ENCODE data around the gene COMP.

Gene COMP

DNA sequence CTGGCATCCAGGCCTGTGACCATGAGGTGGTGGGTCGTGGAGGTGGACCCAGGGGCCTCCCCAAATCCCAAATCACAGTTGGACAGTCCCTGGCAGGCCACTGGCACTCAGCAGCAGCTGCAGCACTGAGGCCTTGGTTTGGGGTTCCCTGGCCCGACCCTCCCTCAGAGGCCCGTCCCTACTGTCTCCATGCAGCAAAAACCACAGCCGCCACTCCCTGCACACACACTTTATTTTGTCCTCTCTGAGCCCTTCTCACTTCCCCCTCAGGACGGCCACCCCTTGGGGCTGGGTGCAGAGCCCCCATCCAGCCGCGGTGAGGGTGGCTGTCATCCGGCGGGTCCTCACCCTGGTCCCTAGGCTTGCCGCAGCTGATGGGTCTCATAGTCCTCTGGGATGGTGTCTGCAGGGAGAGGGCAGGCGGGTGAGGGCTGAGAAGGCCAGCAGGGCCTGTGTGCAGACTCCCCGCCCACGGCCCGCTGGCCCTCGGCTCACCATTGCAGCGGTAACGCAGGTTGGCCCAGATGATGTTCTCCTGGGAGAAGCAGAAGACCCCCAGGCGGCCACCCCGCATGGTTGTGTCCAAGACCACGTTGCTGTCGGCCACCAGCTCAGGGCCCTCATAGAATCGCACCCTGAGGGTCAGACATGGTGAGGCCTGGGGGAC lies 8.4 kb downstream of the COMP start:
- no peak for DNase-seq

DNA sequence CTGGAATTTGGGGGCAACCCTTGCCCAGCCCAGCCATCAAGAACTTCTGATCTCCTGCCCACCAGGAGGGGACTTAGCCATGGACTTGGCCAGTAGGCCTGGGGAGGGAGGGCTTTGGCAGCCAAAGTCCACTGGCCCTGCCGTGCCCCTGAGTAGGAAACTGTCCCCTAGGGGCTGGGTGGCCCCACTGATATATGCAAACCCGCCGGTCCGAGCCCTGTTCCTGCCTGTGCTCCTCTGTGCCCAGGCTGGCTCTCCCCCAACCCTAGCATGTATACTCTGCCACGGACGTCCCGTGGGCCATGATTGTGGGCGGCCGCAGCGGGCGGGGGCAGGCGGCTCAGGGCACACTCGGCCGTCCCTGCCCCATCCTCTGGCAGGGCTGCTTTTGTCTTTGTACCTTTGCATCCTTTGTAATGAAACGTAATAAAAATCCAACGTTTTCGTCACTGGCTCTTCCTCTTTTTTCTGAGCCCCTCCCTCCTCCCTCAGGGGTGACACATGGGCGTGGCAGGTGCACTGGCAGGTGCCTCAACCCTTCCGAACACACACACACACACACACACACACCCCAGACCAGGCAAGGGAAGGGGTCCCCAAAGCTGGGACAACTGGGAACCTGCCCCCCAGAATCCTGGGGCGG lies 9.1 kb downstream of the COMP start:
- DNase-seq = no peak

DNA sequence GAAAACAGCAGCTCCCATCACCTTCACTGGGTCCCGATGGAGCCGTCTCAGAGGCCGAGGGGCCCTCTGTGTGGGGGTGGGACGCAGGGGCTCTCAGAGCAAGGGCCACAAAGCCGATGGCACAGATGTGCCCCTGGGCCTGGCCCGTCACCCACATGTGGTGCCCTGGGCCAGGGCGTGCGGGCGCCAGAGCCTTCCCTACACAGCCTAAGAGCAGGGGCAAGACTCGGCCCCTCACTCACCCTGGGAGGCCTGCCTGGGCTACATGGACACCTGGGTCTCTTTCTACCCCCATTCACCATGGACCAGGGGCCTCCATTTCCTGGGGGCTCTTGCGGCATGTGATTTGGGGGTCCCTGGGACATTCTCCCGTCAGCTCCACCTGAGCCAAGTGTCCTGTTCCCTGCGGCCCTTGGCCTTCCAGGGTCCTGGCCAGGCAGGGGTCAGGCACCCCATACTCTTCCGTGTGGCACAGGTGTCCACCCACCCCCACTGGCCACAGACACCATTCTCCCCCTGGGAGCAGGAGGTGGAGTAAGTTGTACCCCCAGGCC lies 10.0 kb downstream of the COMP start:
- no peak for DNase-seq

DNA sequence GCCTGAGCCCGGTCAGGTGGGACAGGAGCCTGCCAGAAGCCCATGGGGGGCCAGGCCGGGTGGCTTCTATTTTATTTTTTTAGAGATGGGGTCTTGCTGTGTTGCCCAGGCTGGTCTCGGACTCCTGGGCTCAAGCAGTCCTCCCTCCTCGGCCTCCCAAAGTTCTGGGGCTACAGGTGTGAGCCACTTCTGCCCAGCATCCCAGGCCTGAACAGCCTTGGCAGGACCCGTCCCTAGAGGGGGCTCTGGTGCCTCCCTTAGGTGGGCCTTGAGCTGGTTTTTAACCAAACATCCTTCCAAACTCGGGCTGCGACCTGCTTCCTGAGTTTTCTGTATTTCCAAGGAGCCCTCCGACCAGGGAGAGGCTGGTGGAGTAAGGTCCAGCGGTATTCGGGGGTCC lies 10.5 kb downstream of the COMP start:
- DNase-seq = no peak

DNA sequence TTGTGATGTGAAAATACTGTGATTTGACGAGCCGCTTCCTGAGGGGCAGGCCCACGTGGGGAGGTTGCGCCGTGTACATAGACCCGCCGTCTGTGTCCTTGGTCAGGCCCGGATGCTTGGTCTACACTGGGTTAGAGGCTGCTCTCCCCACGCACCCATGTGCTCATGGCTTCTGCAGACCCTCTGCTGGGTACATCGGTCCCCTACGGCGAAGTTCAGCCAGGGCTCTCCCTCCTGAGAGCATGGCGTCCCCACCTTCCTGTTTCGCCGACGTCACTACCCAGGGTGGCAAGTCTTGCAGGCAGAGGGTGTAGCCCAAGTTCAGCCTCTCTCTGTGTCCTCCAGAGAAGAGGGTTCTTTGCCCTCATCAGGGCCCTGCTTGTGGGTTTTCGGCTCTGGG lies 11.0 kb downstream of the COMP start:
- no peak for DNase-seq

DNA sequence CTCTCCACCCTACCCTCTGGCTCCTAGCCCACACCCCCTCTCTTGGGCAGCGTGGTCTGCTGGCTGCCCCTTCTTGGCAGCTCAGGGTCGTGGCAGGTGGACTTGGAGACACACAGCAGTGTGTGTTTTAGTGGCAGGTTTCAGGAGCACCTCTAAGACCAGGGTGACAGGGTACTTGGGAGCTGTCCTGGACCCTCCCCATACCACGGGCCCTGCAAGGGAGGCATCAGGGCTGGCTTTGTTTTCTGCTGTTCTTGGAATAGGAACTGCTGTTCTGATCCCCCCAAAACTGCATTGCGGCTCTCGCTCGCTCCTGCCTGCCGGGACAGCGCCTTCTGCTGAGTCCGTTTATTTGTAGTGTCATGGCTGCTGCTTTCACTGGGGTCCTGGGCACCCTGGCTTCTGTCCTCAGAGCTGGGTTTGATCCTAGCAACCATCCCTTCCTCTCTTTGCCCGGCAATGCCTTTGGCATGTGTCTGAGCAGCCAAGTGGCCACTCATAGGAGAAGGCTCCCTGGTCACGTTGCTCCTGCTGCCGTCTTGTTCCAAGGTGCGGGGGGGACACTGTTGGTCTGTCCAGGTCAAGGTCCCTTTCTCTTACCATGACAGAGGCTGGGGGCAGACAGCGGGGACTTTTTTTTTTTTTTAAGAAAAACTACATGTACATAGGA lies 12.1 kb downstream of the COMP start:
- DNase-seq = no peak

DNA sequence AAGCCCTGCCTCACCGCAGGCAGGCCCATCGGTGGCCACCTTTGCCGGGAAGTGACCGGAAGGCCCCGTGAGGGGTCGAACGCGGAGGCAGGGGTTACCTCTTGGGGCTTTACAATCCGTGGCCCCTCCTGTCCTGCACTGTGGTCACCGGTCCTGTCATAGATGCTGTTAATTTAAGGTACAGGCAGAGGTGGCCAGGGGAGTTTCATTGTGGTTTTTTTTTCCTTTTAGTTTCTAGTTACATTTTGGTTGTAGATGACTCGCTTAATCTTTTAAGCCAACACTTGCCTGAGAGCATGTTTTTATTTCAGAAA lies 13.1 kb downstream of the COMP start:
- no peak for DNase-seq

DNA sequence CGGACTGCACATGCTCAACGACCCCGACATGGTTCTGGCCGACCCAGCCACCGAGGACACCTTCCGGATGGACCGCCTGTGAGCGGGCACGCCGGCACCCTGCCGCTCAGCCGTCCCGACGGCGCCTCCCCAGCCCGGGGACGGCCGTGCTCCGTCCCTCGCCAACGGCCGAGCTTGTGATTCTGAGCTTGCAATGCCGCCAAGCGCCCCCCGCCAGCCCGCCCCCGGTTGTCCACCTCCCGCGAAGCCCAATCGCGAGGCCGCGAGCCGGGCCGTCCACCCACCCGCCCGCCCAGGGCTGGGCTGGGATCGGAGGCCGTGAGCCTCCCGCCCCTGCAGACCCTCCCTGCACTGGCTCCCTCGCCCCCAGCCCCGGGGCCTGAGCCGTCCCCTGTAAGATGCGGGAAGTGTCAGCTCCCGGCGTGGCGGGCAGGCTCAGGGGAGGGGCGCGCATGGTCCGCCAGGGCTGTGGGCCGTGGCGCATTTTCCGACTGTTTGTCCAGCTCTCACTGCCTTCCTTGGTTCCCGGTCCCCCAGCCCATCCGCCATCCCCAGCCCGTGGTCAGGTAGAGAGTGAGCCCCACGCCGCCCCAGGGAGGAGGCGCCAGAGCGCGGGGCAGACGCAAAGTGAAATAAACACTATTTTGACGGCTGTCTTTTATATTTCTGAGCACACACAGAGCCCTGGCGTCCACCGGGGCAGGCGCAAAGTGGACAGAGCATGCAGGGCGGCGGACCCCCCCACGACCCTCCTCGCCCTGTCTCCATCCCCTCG lies 13.6 kb downstream of the COMP start:
- DNase-seq = no peak

DNA sequence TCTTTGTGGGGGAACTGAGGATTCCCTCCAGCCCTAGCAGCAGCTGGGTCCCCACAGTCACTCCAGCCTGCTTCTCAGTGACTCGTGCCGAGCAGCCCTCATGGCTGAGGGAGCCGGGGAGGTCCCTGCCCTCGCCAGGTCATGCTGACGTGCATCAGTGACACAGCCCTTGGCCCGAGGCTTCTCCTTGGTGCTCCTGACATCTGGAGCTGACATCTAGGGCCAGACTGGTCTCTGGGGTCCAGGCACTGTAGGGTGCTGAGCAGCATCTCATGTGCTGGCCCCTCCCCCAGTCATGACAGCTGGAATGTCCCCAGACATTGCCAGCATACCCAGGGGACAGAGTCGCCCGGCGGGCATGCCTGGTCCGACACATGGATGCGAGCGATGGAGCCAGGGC lies 14.4 kb downstream of the COMP start:
- DNase-seq = no peak

DNA sequence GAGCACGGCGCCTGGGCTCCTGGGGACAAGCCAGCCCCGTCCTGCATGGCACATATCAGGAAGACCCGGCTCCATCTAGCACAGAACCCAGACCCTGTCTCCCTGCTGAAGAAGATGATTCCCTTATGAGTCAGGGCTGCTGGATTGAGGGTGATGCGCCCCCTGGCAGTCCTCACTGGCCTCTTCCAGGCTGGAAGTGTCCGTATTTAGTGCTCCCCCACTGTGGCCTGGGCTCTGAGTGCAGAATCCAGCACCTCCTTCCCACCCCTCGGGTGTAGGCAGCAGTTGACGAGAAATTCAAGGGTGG lies 14.9 kb downstream of the COMP start:
- DNase-seq = no peak

DNA sequence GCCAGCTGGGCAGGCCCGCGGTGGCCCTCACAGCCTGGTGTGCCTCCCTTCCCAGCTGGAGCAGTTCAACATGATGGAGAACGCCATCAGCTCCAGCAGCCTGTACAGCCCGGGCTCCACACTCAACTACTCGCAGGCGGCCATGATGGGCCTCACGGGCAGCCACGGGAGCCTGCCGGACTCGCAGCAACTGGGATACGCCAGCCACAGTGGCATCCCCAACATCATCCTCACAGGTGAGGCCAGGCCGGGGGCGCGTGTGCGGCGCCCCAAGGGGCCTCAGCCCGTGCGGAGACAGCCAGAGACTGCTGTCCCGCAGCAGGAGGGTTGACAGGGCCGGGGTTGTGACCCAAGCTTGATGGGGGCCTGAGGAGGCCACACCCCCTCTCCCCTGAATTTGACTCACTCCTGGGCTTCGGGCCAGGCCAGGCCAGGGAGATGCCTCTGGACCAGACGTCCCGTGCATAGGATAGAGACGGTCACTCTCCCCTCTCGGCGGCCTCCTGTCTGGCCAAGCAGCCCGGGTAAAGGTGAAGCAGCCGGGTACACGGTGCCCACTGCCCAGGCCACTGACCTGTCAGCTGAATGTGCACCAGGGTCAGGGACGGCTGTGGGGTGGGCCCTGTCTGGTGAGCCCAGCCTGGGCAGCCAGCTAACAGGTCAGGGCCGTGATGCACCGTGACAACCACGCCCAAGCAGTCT lies 15.4 kb downstream of the COMP start:
- no peak for DNase-seq

DNA sequence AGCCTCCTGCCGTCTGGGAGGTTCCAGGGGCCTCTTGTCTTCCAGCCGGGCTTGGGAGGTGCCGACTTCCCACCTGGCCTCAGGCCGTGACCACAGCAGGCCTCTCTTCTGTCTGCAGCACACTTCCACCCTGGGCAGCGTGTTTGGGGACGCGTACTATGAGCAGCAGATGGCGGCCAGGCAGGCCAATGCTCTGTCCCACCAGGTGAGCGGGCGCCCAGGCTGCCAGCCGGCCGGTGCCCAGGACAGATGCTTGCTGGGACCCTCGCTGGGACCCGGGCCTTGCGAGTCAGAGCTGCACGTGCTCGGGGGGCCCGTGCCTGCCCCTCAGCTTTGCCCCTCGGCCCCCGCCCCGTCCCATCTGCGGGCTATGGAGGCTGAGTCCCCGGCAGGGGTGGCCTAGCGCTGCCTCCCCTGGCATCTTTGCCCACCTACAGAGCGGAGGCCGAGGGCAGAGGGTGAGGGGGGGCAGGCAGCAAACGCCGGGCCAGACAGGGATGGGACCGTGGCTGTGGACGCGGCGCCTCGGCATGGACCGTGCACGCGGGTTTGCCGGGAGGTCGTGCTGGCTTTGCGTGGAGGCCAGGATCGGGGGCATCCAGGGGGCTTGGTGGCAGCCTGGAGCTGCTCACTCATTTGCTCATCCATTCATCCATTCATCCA lies 16.2 kb downstream of the COMP start:
- DNase-seq = no peak

DNA sequence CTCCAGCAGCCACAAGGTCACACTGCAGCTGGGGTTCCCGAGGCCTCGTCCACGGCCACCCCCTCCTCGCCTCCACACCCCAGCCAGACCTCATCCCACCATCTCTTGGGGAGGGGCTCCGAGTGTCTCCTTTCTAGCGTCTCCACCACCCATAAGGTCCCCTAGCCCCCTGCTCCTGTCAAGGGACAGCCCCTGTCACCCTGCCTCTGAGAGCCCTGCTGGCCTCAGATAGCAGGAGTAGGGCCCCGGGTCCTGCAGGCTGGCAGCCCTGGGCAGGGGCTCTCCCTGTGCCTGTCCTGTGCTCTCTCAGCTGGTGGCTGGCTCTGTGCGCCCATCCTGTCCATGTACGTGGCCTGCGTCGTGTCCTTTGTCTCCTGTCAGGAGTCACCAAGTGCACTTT lies 17.0 kb downstream of the COMP start:
- no peak for DNase-seq

DNA sequence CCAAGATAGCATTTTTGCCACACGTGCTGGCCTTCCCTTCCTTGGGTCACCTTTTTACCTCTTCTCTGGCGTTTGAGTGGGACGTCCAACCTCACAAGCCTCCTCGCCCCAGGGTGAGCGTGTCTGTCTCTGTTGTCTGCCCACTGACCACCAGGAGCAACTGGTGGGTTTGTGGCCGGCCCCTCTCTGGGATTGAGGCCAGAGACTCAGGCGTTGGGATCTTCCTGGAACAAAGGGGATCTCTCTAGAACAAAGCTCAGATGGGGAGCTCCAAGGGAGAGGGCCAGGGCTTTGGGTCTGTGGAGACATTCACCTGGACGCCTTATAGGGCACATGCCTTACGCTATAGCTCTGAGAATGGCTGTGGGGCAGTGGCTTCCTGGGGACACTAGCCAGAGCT lies 17.4 kb downstream of the COMP start:
- no peak for DNase-seq

DNA sequence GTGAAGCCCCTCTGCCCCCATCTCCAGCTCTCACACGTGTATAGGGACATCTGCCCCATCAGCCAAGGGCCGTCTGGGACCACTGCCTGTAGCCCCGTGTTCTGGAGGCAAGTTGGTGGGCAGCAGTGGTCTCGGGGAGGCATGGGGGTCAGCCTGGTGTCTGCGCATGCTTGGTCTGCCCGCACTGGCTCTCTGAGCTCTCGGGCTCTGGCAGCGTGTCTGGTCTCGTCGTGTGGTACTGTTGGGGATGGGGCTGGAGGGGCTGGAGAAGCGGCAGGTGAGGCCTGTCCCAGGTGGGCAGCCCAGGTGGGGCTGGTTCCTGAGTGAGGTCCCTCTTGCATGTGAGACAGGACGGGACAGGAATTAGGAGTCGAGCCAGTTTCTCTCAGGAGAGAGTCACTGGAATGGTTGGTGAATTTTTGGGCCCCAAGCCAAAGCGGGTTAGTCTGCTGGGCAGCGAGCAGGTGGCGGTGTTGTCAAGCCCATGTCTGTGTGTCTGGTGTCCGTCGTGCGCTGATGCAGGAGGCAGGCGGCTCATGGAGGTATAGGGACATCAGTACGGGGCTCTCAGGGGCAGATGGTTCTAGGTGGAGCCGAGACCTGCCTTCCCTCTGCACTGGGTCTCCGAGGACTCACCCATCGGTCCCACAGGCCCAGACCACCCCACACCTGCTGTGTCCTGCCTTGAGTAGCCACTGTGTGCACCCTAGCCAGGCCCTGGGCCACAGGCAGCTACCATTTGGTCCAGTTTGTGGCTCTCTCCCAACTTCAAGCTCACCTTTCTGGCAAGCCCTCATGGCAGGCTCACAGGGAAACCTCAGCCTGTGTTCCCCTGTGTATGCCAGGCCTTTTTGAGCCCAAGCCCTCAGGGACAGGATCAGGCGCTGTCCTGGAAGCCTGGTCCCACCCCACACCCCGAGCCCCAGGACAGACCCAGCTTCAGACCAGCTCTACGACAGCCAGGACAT lies 18.2 kb downstream of the COMP start:
- no peak for DNase-seq

DNA sequence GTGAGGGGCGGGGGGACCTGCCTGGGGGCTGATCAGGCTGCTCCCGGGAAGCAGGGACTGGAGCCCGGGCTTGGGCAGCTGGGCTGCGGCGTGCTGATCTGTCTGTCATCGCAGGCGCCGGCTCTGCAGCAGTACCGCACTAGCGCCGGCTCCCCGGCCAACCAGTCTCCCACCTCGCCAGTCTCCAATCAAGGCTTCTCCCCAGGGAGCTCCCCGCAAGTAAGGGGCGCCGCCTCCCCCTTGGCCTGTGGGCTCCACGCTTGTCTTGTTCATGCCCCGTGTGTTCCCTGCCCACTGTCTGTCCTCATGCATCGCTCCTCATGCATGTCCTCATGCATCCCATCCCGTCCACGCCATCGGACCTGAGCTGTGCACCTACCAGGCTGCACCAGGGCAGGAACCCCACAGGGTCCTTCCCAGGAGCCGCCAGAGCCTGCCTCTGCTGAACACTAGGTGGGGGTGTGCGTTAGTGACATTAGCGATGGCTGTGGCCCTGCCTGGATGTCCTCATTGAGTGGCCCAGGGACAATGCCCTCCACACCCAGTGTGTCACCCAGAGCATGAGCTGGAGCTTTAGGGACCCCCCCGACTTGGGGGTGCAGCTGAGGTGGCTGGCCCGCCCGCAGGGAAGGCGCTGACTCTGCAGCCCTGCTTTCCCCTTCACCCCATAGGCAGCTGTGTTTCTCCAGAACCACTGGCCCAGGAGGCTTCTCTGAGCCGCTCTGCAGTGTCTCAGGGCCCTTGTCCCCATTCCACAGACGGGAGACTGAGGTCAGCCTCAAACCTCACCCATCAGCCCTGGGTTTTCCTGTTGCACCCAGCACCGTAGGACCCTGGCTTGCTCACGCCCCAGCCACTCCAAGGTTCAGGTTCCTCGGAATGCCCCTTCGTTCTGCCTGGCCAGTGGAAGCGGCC lies 19.5 kb downstream of the COMP start:
- DNase-seq = no peak

DNA sequence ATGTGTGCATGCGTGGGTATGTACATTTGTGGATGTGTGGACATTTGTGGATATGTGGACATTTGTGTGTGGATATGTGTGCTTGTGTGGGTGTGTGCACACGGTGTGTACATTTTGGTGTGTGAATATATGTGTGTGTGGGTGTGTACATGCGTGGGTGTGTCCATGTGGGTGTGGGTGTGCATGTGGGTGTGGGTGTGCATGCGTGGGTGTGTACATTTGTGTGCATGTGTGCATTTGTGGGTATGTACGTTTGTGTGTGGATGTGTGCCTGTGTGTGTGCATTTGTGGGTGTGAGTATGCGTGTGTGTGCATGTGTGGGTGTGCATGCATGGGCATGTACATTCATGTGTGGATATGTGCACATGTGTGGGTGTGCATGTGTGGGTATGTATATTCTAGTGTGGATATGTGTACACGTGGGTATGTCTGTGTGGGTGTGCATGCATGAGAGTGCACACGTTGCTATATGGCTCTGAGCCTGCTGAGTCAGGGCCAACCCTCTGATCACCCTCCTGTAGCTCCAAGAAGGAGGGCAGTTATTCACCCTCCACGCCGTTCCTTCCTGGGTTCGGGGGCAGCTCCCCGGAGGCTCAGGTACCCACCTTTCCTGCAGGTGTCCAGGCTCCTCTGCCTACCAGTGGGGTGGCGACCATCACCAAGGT lies 20.3 kb downstream of the COMP start:
- DNase-seq = no peak

DNA sequence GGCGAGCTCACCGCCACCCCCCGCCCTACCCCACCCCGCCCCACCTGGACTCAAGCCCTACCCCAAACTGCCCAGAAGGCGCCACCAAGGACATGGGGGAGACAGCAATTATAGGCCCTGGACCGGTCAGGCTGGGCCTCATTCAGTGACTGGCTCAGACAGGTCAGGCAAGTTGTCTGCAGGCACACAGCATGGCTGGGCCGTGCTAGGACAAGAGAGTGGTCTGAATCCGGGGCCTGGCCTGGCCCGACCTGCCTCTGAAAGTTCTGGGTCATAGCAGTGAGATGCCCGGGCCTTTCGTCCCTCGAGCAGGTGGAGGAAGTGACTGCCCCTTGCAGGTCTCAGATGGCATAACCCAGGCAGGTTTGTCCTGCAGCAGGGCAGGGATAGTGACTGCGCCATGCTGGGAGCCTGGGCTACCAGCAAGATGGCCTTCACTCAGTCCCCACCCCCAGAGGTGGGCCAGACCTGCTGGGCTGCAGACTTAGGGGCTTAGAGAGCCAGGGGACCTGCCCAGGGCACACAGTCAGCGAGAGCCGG lies 21.0 kb downstream of the COMP start:
- no peak for DNase-seq
